A673 (cell line): ENCODE results near the gene GRIK2.

Experiments
- EZH2 ChIP-seq: fragments of 200-600 bp; sonication (generic); IDR thresholded peaks from 2 replicates; pipeline ENCODE4 v1.6.1; 2017; ENCODE audit warnings: borderline replicate concordance, low read depth, mild to moderate bottlenecking, mixed read lengths, antibody characterized with exemption, low read length; ENCODE audit not compliant: poor library complexity, severe bottlenecking
- TF ChIP-seq, protein P1 (sequence below): fragments of 300-800, 200-600 bp; sonication (generic); conservative IDR thresholded peaks from 2 replicates; pipeline ENCODE4 v1.5.1; 2017; ENCODE audit warnings: low read depth, mild to moderate bottlenecking, antibody characterized with exemption, low read length, moderate library complexity, mixed read lengths

DNA sequence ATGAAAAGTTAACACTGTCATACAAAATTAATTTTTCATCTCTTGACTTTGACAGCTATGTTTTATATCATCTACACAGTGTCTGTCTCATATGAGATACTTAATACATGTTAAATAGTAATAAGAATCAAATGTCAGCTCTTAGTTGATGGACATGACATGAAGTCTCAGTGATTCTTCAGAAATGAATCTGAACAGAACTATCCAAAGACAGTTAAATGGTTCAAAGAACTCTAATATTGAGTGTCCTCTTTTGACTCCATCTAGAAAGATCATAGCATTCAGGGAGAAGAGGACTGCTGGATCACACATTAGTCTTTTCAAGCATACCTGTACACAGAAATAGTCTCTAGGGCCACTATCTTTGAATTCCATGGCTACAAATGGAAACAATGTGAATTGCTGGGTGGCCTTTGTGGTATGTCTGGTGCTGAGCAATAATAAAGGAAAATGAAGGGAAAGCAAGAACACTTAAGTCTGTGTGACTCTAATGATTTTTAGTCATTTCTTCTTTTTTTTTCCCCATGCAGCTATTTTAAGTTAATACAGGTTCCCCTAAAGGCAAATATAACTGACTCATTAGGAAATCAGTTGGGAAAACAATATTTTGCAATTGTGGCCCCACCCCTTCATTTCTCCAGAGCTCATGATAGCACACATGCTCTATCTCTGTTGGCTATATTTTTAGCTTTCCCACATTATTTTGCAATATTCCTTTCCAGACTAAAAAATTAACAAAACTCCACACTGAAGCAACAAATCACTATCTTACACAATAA is 367.5 kb downstream of the GRIK2 start:
- TF ChIP-seq, protein P1, sequence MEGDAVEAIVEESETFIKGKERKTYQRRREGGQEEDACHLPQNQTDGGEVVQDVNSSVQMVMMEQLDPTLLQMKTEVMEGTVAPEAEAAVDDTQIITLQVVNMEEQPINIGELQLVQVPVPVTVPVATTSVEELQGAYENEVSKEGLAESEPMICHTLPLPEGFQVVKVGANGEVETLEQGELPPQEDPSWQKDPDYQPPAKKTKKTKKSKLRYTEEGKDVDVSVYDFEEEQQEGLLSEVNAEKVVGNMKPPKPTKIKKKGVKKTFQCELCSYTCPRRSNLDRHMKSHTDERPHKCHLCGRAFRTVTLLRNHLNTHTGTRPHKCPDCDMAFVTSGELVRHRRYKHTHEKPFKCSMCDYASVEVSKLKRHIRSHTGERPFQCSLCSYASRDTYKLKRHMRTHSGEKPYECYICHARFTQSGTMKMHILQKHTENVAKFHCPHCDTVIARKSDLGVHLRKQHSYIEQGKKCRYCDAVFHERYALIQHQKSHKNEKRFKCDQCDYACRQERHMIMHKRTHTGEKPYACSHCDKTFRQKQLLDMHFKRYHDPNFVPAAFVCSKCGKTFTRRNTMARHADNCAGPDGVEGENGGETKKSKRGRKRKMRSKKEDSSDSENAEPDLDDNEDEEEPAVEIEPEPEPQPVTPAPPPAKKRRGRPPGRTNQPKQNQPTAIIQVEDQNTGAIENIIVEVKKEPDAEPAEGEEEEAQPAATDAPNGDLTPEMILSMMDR, result no peak
- no peak for TF ChIP-seq EZH2
